SK-N-SH treated with all-trans-retinoic acid at 6 μM for 48 hours (cell line): ENCODE measurements around the gene SSBP4.

Experiments used
- ATAC-seq: fragments of 200-7000 bp; cut with Tn5 transposase; 3 replicates; pipeline ENCODE4 v1.9.1; 2020; ENCODE audit warnings: mild to moderate bottlenecking, moderate library complexity
- BACH2 ChIP-seq: fragments of 250-450 bp; sonication (Bioruptor Pico); IDR thresholded peaks from 2 replicates; pipeline ENCODE4 v1.9.0; 2021; ENCODE audit warnings: mild to moderate bottlenecking, borderline replicate concordance
- CREB5 ChIP-seq: fragments of 250-450 bp; sonication (Bioruptor Pico); IDR thresholded peaks from 2 replicates; pipeline ENCODE4 v1.5.1; 2020; ENCODE audit warnings: low read depth, mild to moderate bottlenecking, moderate library complexity
- CSDC2 ChIP-seq: fragments of 250-450 bp; sonication (Bioruptor Pico); IDR thresholded peaks from 2 replicates; pipeline ENCODE4 v1.5.0; 2020; ENCODE audit warnings: mild to moderate bottlenecking, moderate library complexity
- CSRNP3 ChIP-seq: fragments of 250-450 bp; sonication (Bioruptor Pico); IDR thresholded peaks from 2 replicates; pipeline ENCODE4 v1.5.1; 2021; ENCODE audit warnings: mild to moderate bottlenecking, moderate library complexity
- ISL1 ChIP-seq: fragments of 250-450 bp; sonication (Bioruptor Pico); IDR thresholded peaks from 2 replicates; pipeline ENCODE4 v2.1.2; 2022; ENCODE audit warnings: mild to moderate bottlenecking, moderate library complexity
- OSR1 ChIP-seq: fragments of 250-450 bp; sonication (Bioruptor Pico); IDR thresholded peaks from 2 replicates; pipeline ENCODE4 v1.8.0; 2022; ENCODE audit warnings: moderate library complexity, mild to moderate bottlenecking, inconsistent platforms
- PATZ1 ChIP-seq: fragments of 250-450 bp; sonication (Bioruptor Pico); IDR thresholded peaks from 2 replicates; pipeline ENCODE4 v1.8.0; 2020; ENCODE audit warnings: mild to moderate bottlenecking, moderate library complexity, borderline replicate concordance
- PPARA ChIP-seq: fragments of 250-450 bp; sonication (Bioruptor Pico); IDR thresholded peaks from 2 replicates; pipeline ENCODE4 v1.5.0; 2020; ENCODE audit warnings: mild to moderate bottlenecking, borderline replicate concordance
- RARB ChIP-seq: fragments of 250-450 bp; sonication (Bioruptor Pico); IDR thresholded peaks from 2 replicates; pipeline ENCODE4 v1.8.0; 2021; ENCODE audit warnings: mild to moderate bottlenecking, moderate library complexity
- TCF4 ChIP-seq: fragments of 250-450 bp; sonication (Bioruptor Pico); IDR thresholded peaks from 2 replicates; pipeline ENCODE4 v1.8.0; 2021; ENCODE audit warnings: mild to moderate bottlenecking, moderate library complexity, borderline replicate concordance
- TOX ChIP-seq: fragments of 250-450 bp; sonication (Bioruptor Pico); IDR thresholded peaks from 2 replicates; pipeline ENCODE4 v1.8.0; 2021; ENCODE audit warnings: mild to moderate bottlenecking, moderate library complexity, borderline replicate concordance
- TSHZ2 ChIP-seq: fragments of 250-450 bp; sonication (Bioruptor Pico); IDR thresholded peaks from 2 replicates; pipeline ENCODE4 v1.5.0; 2020; ENCODE audit warnings: mild to moderate bottlenecking, moderate library complexity
- ZC3H10 ChIP-seq: fragments of 250-450 bp; sonication (Bioruptor Pico); IDR thresholded peaks from 2 replicates; pipeline ENCODE4 v1.5.1; 2021; ENCODE audit warnings: mild to moderate bottlenecking, moderate library complexity
- ZFP3 ChIP-seq: fragments of 250-450 bp; sonication (Bioruptor Pico); IDR thresholded peaks from 2 replicates; pipeline ENCODE4 v1.5.0; 2020; ENCODE audit warnings: mild to moderate bottlenecking, moderate library complexity
- ZFP30 ChIP-seq: fragments of 450-650 bp; formaldehyde crosslinking; IDR thresholded peaks from 2 replicates; pipeline ENCODE4 v1.5.0; 2022; ENCODE audit warnings: mild to moderate bottlenecking, moderate library complexity
- ZNF8 ChIP-seq: fragments of 450-650 bp; formaldehyde crosslinking; IDR thresholded peaks from 2 replicates; pipeline ENCODE4 v1.5.0; 2020; ENCODE audit warnings: mild to moderate bottlenecking, moderate library complexity
- TF ChIP-seq, protein P1 (sequence below): fragments of 250-450 bp; sonication (Bioruptor Pico); IDR thresholded peaks from 2 replicates; pipeline ENCODE4 v1.8.0; 2021; ENCODE audit warnings: low read depth, mild to moderate bottlenecking, moderate library complexity, borderline replicate concordance

Gene SSBP4

DNA sequence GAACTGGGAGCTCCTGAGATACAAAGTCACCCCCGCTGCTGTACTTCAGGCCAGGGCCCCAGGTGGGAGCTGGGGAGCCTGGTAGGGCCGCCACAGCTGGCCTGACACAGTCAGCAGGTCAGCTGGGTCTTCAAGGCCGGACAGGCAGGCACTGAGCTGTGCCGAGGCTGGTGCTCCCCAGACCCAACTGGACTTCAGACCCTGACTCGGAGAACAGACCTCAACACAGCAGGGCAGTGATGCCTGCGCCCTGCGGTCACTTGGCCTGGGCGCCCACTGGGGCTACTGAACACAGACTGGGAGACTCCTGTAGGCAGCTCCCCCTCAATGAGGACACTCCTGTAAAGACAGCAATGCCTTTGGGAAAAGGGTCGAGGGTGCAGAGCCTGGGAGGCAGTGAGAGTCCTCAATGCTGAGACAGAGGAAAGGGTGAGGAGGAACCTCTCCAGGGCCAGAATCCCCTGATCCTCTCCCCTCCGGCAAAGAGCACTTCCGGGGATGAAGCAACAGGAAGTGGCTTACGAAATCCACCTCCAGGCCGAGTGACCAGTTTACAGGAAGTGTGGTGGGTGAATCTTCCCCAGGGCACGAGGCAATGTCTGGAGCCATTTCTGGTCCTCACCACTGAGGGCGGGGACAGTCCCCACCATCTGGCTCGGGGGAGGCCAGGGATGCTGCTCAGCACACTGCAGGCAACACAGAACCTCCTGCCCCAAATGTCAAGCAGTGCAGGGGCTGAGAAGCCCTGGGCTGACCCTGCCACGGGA is 59.5 kb downstream of the SSBP4 start:
- ATAC-seq, result peak; percentile 62
- no peak for TF ChIP-seq TSHZ2 (CRISPR knock-in tag)
- 0 out of 2 replicates have a peak, but pooled peaks have one; percentile 19 for TF ChIP-seq OSR1 (CRISPR knock-in tag)
- 0 out of 2 replicates have a peak, but pooled peaks have one; percentile 26 for TF ChIP-seq CSDC2 (CRISPR knock-in tag)
- TF ChIP-seq ZFP3 (CRISPR knock-in tag), result 0 out of 2 replicates have a peak, but pooled peaks have one; percentile 30

GRCh38 chr19:18480006-18480691 is 61.0 kb downstream of the SSBP4 start:
- TF ChIP-seq ISL1 (CRISPR knock-in tag) (no peak), CREB5 (CRISPR knock-in tag) (no peak), PPARA (CRISPR knock-in tag) (no peak), TOX (no peak)
- TF ChIP-seq, all 23 proteins: peak for 0
- ATAC-seq, result peak; percentile 54

- ATAC-seq, result no peak
- TF ChIP-seq, protein P1, sequence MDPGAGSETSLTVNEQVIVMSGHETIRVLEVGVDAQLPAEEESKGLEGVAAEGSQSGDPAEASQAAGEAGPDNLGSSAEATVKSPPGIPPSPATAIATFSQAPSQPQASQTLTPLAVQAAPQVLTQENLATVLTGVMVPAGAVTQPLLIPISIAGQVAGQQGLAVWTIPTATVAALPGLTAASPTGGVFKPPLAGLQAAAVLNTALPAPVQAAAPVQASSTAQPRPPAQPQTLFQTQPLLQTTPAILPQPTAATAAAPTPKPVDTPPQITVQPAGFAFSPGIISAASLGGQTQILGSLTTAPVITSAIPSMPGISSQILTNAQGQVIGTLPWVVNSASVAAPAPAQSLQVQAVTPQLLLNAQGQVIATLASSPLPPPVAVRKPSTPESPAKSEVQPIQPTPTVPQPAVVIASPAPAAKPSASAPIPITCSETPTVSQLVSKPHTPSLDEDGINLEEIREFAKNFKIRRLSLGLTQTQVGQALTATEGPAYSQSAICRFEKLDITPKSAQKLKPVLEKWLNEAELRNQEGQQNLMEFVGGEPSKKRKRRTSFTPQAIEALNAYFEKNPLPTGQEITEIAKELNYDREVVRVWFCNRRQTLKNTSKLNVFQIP (CRISPR knock-in tag), result no peak
- no peak for TF ChIP-seq BACH2 (CRISPR knock-in tag)
- TF ChIP-seq ZFP30 (CRISPR knock-in tag), result no peak
- no peak for TF ChIP-seq ISL1 (CRISPR knock-in tag)
Measured at GRCh38 chr19:18481505-18482222, 62.5 kb downstream of the SSBP4 start.

DNA sequence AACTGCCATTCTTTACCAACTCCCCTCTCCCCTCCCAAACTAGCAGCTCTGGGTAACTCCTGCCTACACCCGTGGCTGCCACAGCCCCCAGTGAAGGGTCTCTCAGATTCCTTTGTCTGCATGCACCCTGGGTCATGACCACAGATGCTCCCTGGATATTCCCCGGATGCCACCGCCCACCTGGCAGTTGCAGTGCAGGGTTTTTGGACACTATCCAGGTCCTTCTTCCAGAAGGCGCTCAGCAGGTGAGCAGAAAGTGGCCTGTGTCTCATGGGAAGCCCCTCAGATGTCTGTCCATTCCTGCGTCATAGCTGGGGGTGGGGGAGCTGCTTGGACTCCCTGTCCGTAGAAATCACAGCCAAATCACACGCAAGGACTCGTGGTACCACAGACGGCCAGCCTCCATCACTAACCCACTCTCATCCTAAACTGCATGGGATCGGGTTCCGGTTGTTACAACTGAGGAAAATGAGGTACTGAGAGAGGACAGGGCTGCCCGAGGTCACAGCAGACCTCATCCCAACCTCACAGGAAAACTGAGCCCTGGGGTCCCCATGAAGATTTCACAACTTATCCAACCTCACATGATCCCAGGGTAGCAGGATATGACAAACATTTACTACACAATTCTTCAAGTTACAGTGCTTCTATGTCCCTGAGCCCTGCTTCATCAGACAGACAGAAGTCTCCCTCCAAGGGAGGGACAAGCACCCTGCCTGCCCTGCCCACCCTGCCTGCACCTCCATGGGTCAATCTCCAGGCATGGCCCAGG is 64.1 kb downstream of the SSBP4 start:
- ATAC-seq, result no peak
- TF ChIP-seq ISL1 (CRISPR knock-in tag) (no peak), ZNF8 (no peak), CSDC2 (CRISPR knock-in tag) (no peak), ZC3H10 (no peak), RARB (CRISPR knock-in tag) (no peak), TSHZ2 (CRISPR knock-in tag) (no peak), ZFP3 (CRISPR knock-in tag) (no peak), CSRNP3 (CRISPR knock-in tag) (no peak), TCF4 (CRISPR knock-in tag) (no peak), PATZ1 (no peak)
